Stimulated activated effector memory CD8-positive, alpha-beta T cell treated with anti-CD3 and anti-CD28 coated beads, Interleukin-12 subunit alpha, Interleukin-12 subunit beta, amount 100 ng/mL, for 72 hours (primary cell): ENCODE data around the gene ADAMTS9.

Source experiments
- ATAC-seq: fragments of 150-1000 bp; cut with Tn5 transposase; 2 replicates; pipeline ENCODE4 v1.10.0; 2021
- DNase-seq, 2 donors: peaks; one replicate each; pipeline ENCODE4 v3.0.0; 2021 to 2022; ENCODE audit warnings: low spot score in 2 of 2
- H3K27ac Mint-ChIP-seq: one replicate; pipeline ENCODE4 v1.8.0; 2022; ENCODE audit warnings: mild to moderate bottlenecking, mixed read lengths
- H3K36me3 Mint-ChIP-seq: one replicate; pipeline ENCODE4 v1.8.0; 2022; ENCODE audit warnings: mild to moderate bottlenecking, mixed read lengths
- H3K4me1 Mint-ChIP-seq: one replicate; pipeline ENCODE4 v1.8.0; 2022; ENCODE audit warnings: mixed read lengths
- H3K4me3 Mint-ChIP-seq: one replicate; pipeline ENCODE4 v1.8.0; 2022; ENCODE audit warnings: mild to moderate bottlenecking, mixed read lengths
- H3K9me3 Mint-ChIP-seq: one replicate; pipeline ENCODE4 v1.8.0; 2022; ENCODE audit warnings: mixed read lengths

The ADAMTS9 gene

GRCh38 chr3:64495121-64495780 lies 192.5 kb downstream of the ADAMTS9 start:
- H3K9me3 Mint-ChIP-seq = no peaks in the 10 kb centered on the region
- H3K4me3 Mint-ChIP-seq = no peak overlapping the region
- no peaks in the 10 kb centered on the region for H3K36me3 Mint-ChIP-seq
- no peak for DNase-seq
- no peak overlapping the region for H3K27ac Mint-ChIP-seq
- no peak for ATAC-seq
- H3K4me1 Mint-ChIP-seq = no peaks in the 10 kb centered on the region

GRCh38 chr3:64494526-64494925 lies 193.3 kb downstream of the ADAMTS9 start:
- no peak for ATAC-seq
- no peak overlapping the region for H3K27ac Mint-ChIP-seq
- no peak overlapping the region for H3K4me3 Mint-ChIP-seq
- H3K36me3 Mint-ChIP-seq = no peaks in the 10 kb centered on the region
- no peaks in the 10 kb centered on the region for H3K9me3 Mint-ChIP-seq
- H3K4me1 Mint-ChIP-seq = no peaks in the 10 kb centered on the region
- no peak for DNase-seq

GRCh38 chr3:64493149-64493548 lies 194.7 kb downstream of the ADAMTS9 start:
- no peak for ATAC-seq
- H3K27ac Mint-ChIP-seq = no peak overlapping the region
- DNase-seq = no peak
- no peaks in the 10 kb centered on the region for H3K36me3 Mint-ChIP-seq
- no peak overlapping the region for H3K4me3 Mint-ChIP-seq
- H3K9me3 Mint-ChIP-seq = no peaks in the 10 kb centered on the region
- no peaks in the 10 kb centered on the region for H3K4me1 Mint-ChIP-seq

GRCh38 chr3:64491843-64492242 lies 196.0 kb downstream of the ADAMTS9 start:
- H3K36me3 Mint-ChIP-seq = no peaks in the 10 kb centered on the region
- no peaks in the 10 kb centered on the region for H3K4me1 Mint-ChIP-seq
- ATAC-seq = no peak
- DNase-seq = no peak
- no peaks in the 10 kb centered on the region for H3K9me3 Mint-ChIP-seq
- H3K4me3 Mint-ChIP-seq = no peak overlapping the region
- no peak overlapping the region for H3K27ac Mint-ChIP-seq

- Mint-ChIP-seq H3K36me3 (no peaks in the 10 kb centered on the region), H3K9me3 (no peaks in the 10 kb centered on the region), H3K4me3 (no peak overlapping the region), H3K4me1 (no peaks in the 10 kb centered on the region), H3K27ac (no peak overlapping the region)
- ATAC-seq = peak; percentile 17
- no peak for DNase-seq
Observed at GRCh38 chr3:64490180-64490724, 197.5 kb downstream of the ADAMTS9 start.

GRCh38 chr3:64489361-64490044 lies 198.3 kb downstream of the ADAMTS9 start:
- ATAC-seq (peak; percentile 4), DNase-seq (no peak)
- Mint-ChIP-seq H3K4me1 (no peaks in the 10 kb centered on the region), H3K27ac (no peak overlapping the region), H3K9me3 (no peaks in the 10 kb centered on the region), H3K4me3 (no peak overlapping the region), H3K36me3 (no peaks in the 10 kb centered on the region)

GRCh38 chr3:64488939-64489338 lies 198.9 kb downstream of the ADAMTS9 start:
- no peaks in the 10 kb centered on the region for H3K36me3 Mint-ChIP-seq
- no peak overlapping the region for H3K27ac Mint-ChIP-seq
- no peaks in the 10 kb centered on the region for H3K9me3 Mint-ChIP-seq
- ATAC-seq (no peak), DNase-seq (no peak)
- H3K4me3 Mint-ChIP-seq = no peak overlapping the region
- H3K4me1 Mint-ChIP-seq = no peaks in the 10 kb centered on the region

- ATAC-seq (peak; percentile 86), DNase-seq (peak; percentile 33 to 78)
- no peak overlapping the region for H3K27ac Mint-ChIP-seq
- no peak overlapping the region for H3K4me3 Mint-ChIP-seq
- no peaks in the 10 kb centered on the region for H3K9me3 Mint-ChIP-seq
- no peaks in the 10 kb centered on the region for H3K36me3 Mint-ChIP-seq
- no peaks in the 10 kb centered on the region for H3K4me1 Mint-ChIP-seq
Observed at GRCh38 chr3:64484289-64484992, 203.4 kb downstream of the ADAMTS9 start.

GRCh38 chr3:64483467-64483866 lies 204.3 kb downstream of the ADAMTS9 start:
- Mint-ChIP-seq H3K27ac (no peak overlapping the region), H3K4me3 (no peak overlapping the region), H3K9me3 (no peaks in the 10 kb centered on the region), H3K36me3 (no peaks in the 10 kb centered on the region), H3K4me1 (no peaks in the 10 kb centered on the region)
- DNase-seq (no peak), ATAC-seq (no peak)

- Mint-ChIP-seq H3K27ac (no peak overlapping the region), H3K9me3 (no peaks in the 10 kb centered on the region), H3K4me1 (no peaks in the 10 kb centered on the region), H3K36me3 (no peaks in the 10 kb centered on the region), H3K4me3 (no peak overlapping the region)
- no peak for DNase-seq
- no peak for ATAC-seq
Observed at GRCh38 chr3:64475037-64475436, 212.8 kb downstream of the ADAMTS9 start.

GRCh38 chr3:64473466-64473865 lies 214.3 kb downstream of the ADAMTS9 start:
- no peak for ATAC-seq
- Mint-ChIP-seq H3K4me1 (no peaks in the 10 kb centered on the region), H3K4me3 (no peak overlapping the region), H3K36me3 (no peaks in the 10 kb centered on the region), H3K27ac (no peak overlapping the region), H3K9me3 (no peaks in the 10 kb centered on the region)
- DNase-seq = no peak

- Mint-ChIP-seq H3K36me3 (no peaks in the 10 kb centered on the region), H3K4me3 (no peak overlapping the region), H3K4me1 (no peaks in the 10 kb centered on the region), H3K27ac (no peak overlapping the region), H3K9me3 (no peaks in the 10 kb centered on the region)
- ATAC-seq = no peak
- DNase-seq = no peak
Observed at GRCh38 chr3:64470436-64470835, 217.4 kb downstream of the ADAMTS9 start.

GRCh38 chr3:64467255-64467944 lies 220.4 kb downstream of the ADAMTS9 start:
- Mint-ChIP-seq H3K4me3 (no peak overlapping the region), H3K36me3 (no peaks in the 10 kb centered on the region), H3K9me3 (no peaks in the 10 kb centered on the region), H3K27ac (no peak overlapping the region), H3K4me1 (peaks cover 2% of the 10 kb centered on the region)
- peak; percentile 26 for ATAC-seq
- DNase-seq = no peak
